Upper lobe of left lung (tissue), 6 donors: ENCODE measurements around the gene GIMAP8. TPM values are rescaled to one million over a fixed set of nuclear protein-coding genes. Genes with fewer than 3 reads are reported as not detected.

Experiments used
- ATAC-seq, 2 donors: fragments of 200-7000 bp; cut with Tn5 transposase; one replicate each; pipeline ENCODE4 v1.9.1; 2022; ENCODE audit warnings: mild to moderate bottlenecking in 2 of 2, moderate library complexity in 2 of 2; ENCODE audit not compliant: low FRiP score in 2 of 2
- DNase-seq, 2 donors: peaks; one replicate each; pipeline ENCODE4 v3.0.0-alpha.2; 2019 to 2020
- H3K27ac ChIP-seq, 4 donors: fragments of 200-600 bp; sonication (generic); one replicate each; pipeline ENCODE4 v1.5.1; 2016 to 2019
- H3K27me3 ChIP-seq, 4 donors: fragments of 200-600 bp; sonication (generic); one replicate each; pipeline ENCODE4 v1.5.1; 2017 to 2019
- H3K36me3 ChIP-seq, 4 donors: fragments of 200-600 bp; sonication (generic); one replicate each; pipeline ENCODE4 v1.5.1; 2016 to 2019
- H3K4me1 ChIP-seq, 4 donors: fragments of 200-600 bp; sonication (generic); one replicate each; pipeline ENCODE4 v1.5.1; 2018 to 2019
- H3K4me3 ChIP-seq, 4 donors: fragments of 200-600 bp; sonication (generic); one replicate each; pipeline ENCODE4 v1.5.1; 2017 to 2019; ENCODE audit warnings: mild to moderate bottlenecking in 2 of 4, moderate library complexity in 1 of 4
- H3K9me3 ChIP-seq, 4 donors: fragments of 200-600 bp; sonication (generic); one replicate each; pipeline ENCODE4 v1.5.1; 2018 to 2019
- CTCF ChIP-seq, 6 experiments: fragments of 450-650 bp in 4 of 6; fragments of 200-600 bp in 2 of 6; sonication (generic) in 2 of 6; IDR thresholded peaks; one replicate each; pipeline ENCODE4 v1.5.1; 2016 to 2019; ENCODE audit warnings: antibody characterized with exemption in 6 of 6
- EP300 ChIP-seq, 4 donors: sonication (generic); formaldehyde crosslinking; IDR thresholded peaks; one replicate each; pipeline ENCODE4 v1.5.1; 2017; ENCODE audit warnings: antibody characterized with exemption in 4 of 4, control low read depth in 2 of 4
- POLR2A ChIP-seq, 4 donors: fragments of 450-650 bp; IDR thresholded peaks; one replicate each; pipeline ENCODE4 v1.5.1; 2016 to 2017; ENCODE audit warnings: antibody characterized with exemption in 4 of 4, mild to moderate bottlenecking in 2 of 4
- POLR2AphosphoS5 ChIP-seq, 2 donors: sonication (generic); formaldehyde crosslinking; IDR thresholded peaks; one replicate each; pipeline ENCODE4 v1.5.1; 2017; ENCODE audit warnings: antibody characterized with exemption in 2 of 2
- WGBS, 2 donors: methylation state at CpG; one replicate each; pipeline ENCODE4 v1.1.5; 2017 to 2018; 5-methylcytosine and 5-hydroxymethylcytosine counted together
- total RNA-seq, 6 donors: library from RNA; depleted of rRNA in 4 of 6; stranded (reverse); fragments of >200 nt in 4 of 6; gene quantifications; one replicate each; pipeline versions ENCODE4 v1.1.0 to v1.2.1, GENCODE V29; 2016 to 2021
- donor health status: DM: no; HTN: no; CAD: no; lungs with moderate emphysema.
- donor health status: DM: no; HTN: yes; CAD: no; lungs with severe emphysema.

The GIMAP8 gene
- total RNA-seq, 6 donors from 2014 or later, result 15.6 to 39.6 (median 31.7) TPM

GRCh38 chr7:150458235-150458634 lies 7.8 kb downstream of the GIMAP8 start:
- Histone ChIP-seq H3K27me3 (no peaks in the 10 kb centered on the region), H3K9me3 (peaks cover 5 to 24% (median 19%) of the 10 kb centered on the region in 4 donors), H3K4me3 (no peak overlapping the region), H3K4me1 (peaks cover 0 to 7% (median 2%) of the 10 kb centered on the region in 4 donors), H3K36me3 (peaks cover 0 to 7% (median 0%) of the 10 kb centered on the region in 4 donors), H3K27ac (no peak overlapping the region)
- no peak for DNase-seq
- ATAC-seq, result no peak
- 88 to 95% methylated on average over 1 of the region's 1 CpG for WGBS, 2 donors
- TF ChIP-seq CTCF (IDR thresholded peaks at IDR 0.05), result no peak
- no peak for TF ChIP-seq POLR2A (IDR thresholded peaks at IDR 0.05)
- no peak for TF ChIP-seq EP300 (IDR thresholded peaks at IDR 0.05)
- no peak for TF ChIP-seq POLR2AphosphoS5 (IDR thresholded peaks at IDR 0.05)

- TF ChIP-seq EP300 (IDR thresholded peaks at IDR 0.05), result no peak
- no peak for TF ChIP-seq CTCF (IDR thresholded peaks at IDR 0.05)
- TF ChIP-seq POLR2A (IDR thresholded peaks at IDR 0.05), result no peak
- TF ChIP-seq POLR2AphosphoS5 (IDR thresholded peaks at IDR 0.05), result no peak
- Histone ChIP-seq H3K36me3 (peaks cover 0 to 7% (median 0%) of the 10 kb centered on the region in 4 donors), H3K27ac (peak overlapping the region in 2 of 4 donors; percentile 2 to 60), H3K9me3 (peaks cover 5 to 24% (median 19%) of the 10 kb centered on the region in 4 donors), H3K4me1 (peaks cover 0 to 6% (median 3%) of the 10 kb centered on the region in 4 donors), H3K4me3 (no peak overlapping the region), H3K27me3 (no peaks in the 10 kb centered on the region)
- no peak for ATAC-seq
- no peak for DNase-seq
- 74 to 91% methylated on average over 1 of the region's 1 CpG for WGBS, 2 donors
Measured at GRCh38 chr7:150458756-150459155, 8.3 kb downstream of the GIMAP8 start.

GRCh38 chr7:150461520-150461919 lies 11.1 kb downstream of the GIMAP8 start:
- no peak overlapping the region for H3K4me3 ChIP-seq
- no peak for DNase-seq
- H3K27me3 ChIP-seq, result no peaks in the 10 kb centered on the region
- no peak for ATAC-seq
- 78 to 92% methylated on average over 1 of the region's 1 CpG for WGBS, 2 donors
- peaks cover 3 to 10% (median 8%) of the 10 kb centered on the region in 4 donors for H3K4me1 ChIP-seq
- H3K36me3 ChIP-seq, result no peaks in the 10 kb centered on the region
- H3K27ac ChIP-seq, result peak overlapping the region in 2 of 4 donors; percentile 45 to 58
- H3K9me3 ChIP-seq, result peaks cover 5 to 24% (median 19%) of the 10 kb centered on the region in 4 donors
- TF ChIP-seq EP300 (IDR thresholded peaks at IDR 0.05) (no peak), CTCF (IDR thresholded peaks at IDR 0.05) (no peak), POLR2AphosphoS5 (IDR thresholded peaks at IDR 0.05) (no peak), POLR2A (IDR thresholded peaks at IDR 0.05) (no peak)

GRCh38 chr7:150462413-150462812 lies 12.0 kb downstream of the GIMAP8 start:
- peaks cover 5 to 24% (median 19%) of the 10 kb centered on the region in 4 donors for H3K9me3 ChIP-seq
- H3K4me1 ChIP-seq, result peaks cover 3 to 13% (median 8%) of the 10 kb centered on the region in 4 donors
- no peak for ATAC-seq
- peaks cover 0 to 8% (median 0%) of the 10 kb centered on the region in 4 donors for H3K36me3 ChIP-seq
- no peak for TF ChIP-seq POLR2AphosphoS5 (IDR thresholded peaks at IDR 0.05)
- no peak for TF ChIP-seq EP300 (IDR thresholded peaks at IDR 0.05)
- TF ChIP-seq POLR2A (IDR thresholded peaks at IDR 0.05), result no peak
- no peak for TF ChIP-seq CTCF (IDR thresholded peaks at IDR 0.05)
- H3K4me3 ChIP-seq, result no peak overlapping the region
- H3K27ac ChIP-seq, result no peak overlapping the region
- H3K27me3 ChIP-seq, result no peaks in the 10 kb centered on the region
- DNase-seq, result no peak

GRCh38 chr7:150463461-150463860 lies 13.0 kb downstream of the GIMAP8 start:
- peak overlapping the region in 2 of 4 donors; percentile 33 to 48 for H3K27ac ChIP-seq
- WGBS, 2 donors, result 92% methylated on average over 1 of the region's 1 CpG; no CpG with 5 or more reads in 1 of the 2 donors
- DNase-seq (no peak), ATAC-seq (no peak)
- no peaks in the 10 kb centered on the region for H3K27me3 ChIP-seq
- TF ChIP-seq EP300 (IDR thresholded peaks at IDR 0.05), result no peak
- TF ChIP-seq CTCF (IDR thresholded peaks at IDR 0.05), result no peak
- no peak for TF ChIP-seq POLR2AphosphoS5 (IDR thresholded peaks at IDR 0.05)
- TF ChIP-seq POLR2A (IDR thresholded peaks at IDR 0.05), result no peak
- no peak overlapping the region for H3K4me3 ChIP-seq
- H3K9me3 ChIP-seq, result peaks cover 5 to 24% (median 19%) of the 10 kb centered on the region in 4 donors
- H3K4me1 ChIP-seq, result peaks cover 3 to 13% (median 8%) of the 10 kb centered on the region in 4 donors
- peaks cover 0 to 17% (median 0%) of the 10 kb centered on the region in 4 donors for H3K36me3 ChIP-seq
